Stomach smooth muscle (tissue), 2 donors: Measurements from ENCODE around the gene MBNL2.

ENCODE experiments used
- H3K27ac ChIP-seq: one replicate; pipeline ENCODE4 v1.7.0; 2013; ENCODE audit warnings: mild to moderate bottlenecking, low read length, inconsistent platforms
- H3K27me3 ChIP-seq, 2 donors: one replicate each; pipeline ENCODE4 v1.7.0; 2013; ENCODE audit warnings: low read length in 2 of 2; ENCODE audit not compliant: insufficient read depth in 2 of 2, control insufficient read depth in 1 of 2
- H3K36me3 ChIP-seq, 2 donors: one replicate each; pipeline ENCODE4 v1.7.0; 2013; ENCODE audit warnings: low read length in 2 of 2; ENCODE audit not compliant: control insufficient read depth in 2 of 2, insufficient read depth in 2 of 2
- H3K4me1 ChIP-seq: one replicate; pipeline ENCODE4 v1.7.0; 2013; ENCODE audit warnings: low read length; ENCODE audit not compliant: control insufficient read depth, insufficient read depth
- H3K4me3 ChIP-seq, 2 donors: one replicate each; pipeline ENCODE4 v1.7.0; 2013; ENCODE audit warnings: low read length in 2 of 2
- H3K9ac ChIP-seq, 2 donors: one replicate each; pipeline ENCODE4 v1.7.0; 2013; ENCODE audit warnings: low read length in 2 of 2, mild to moderate bottlenecking in 1 of 2
- H3K9me3 ChIP-seq, 2 donors: one replicate each; pipeline ENCODE4 v1.7.0; 2013; ENCODE audit warnings: low read length in 2 of 2; ENCODE audit not compliant: control insufficient read depth in 2 of 2
- donor health status: healthy.
- donor health status: Pancreatic carcinoma.

Gene MBNL2, protein sequence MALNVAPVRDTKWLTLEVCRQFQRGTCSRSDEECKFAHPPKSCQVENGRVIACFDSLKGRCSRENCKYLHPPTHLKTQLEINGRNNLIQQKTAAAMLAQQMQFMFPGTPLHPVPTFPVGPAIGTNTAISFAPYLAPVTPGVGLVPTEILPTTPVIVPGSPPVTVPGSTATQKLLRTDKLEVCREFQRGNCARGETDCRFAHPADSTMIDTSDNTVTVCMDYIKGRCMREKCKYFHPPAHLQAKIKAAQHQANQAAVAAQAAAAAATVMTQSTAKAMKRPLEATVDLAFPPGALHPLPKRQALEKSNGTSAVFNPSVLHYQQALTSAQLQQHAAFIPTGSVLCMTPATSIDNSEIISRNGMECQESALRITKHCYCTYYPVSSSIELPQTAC

DNA sequence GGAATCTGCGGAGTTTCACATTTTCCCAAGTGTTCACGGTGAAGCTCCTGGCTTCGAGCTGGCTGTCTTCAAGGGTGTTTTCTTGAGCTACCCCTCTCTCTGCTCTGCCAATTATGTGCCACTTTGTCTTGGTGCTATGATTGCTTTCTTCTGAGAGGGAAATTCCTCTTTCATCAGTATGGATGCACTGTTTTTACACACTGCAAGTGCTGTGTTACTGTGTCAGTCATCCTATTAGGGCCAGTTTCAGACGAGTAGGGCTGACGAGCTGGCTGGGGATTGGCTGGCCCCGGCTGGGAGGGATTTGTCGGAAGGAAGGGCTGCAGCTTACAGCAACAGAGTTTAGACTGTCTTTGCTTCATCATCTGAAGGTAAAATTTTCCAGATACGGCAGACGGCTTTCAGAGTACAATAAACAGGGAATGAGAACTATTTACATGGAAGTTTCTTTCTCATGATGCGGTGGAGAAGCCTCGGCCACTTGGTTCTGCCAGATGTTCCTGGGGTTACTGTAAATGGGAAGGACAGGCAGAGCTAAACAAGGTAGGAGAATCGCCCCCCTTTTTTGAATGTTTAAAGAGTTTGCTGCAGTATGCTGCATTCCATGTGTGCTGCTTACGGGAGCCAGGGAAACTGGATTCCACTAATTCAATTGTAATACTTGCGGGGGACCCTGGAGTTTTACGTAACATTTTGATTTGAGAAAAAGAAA lies at the start of gene MBNL2:
Gene MBNL2 (plus strand): TSS at position 345 of the 712 bp plus-strand sequence. CDS start 53,903 bp downstream, outside the sequence.
- no peaks in the 10 kb centered on the region for H3K36me3 ChIP-seq
- H3K4me1 ChIP-seq: peaks cover 18% of the 10 kb centered on the region
- H3K27ac ChIP-seq: peak within 1 kb of the TSS; percentile 89
- H3K9ac ChIP-seq: peak within 1 kb of the TSS; percentile 47 to 97
- peak within 1 kb of the TSS; percentile 83 for H3K4me3 ChIP-seq
- no peaks in the 10 kb centered on the region for H3K9me3 ChIP-seq
- no peaks in the 10 kb centered on the region for H3K27me3 ChIP-seq

DNA sequence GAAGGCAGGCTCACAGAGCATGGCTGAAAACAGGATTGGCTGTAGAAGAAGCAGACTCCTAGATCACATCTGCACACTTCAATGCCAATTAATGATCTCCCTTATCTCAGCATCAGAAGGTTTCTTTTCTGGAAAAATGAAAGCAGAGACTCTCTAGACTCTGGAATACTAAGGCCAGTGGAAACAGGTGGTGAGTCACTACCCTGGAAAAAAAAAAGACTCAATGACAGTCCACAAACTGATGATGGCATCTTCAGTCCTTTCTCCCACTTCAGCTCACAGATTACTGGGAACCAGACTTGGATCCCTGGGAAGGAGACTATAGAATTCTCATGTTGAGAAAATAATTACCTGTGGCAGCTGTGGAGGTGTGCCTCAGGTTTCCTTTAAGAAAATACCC lies 47.5 kb upstream of the MBNL2 start:
- Histone ChIP-seq H3K36me3 (no peaks in the 10 kb centered on the region), H3K27ac (no peak overlapping the region), H3K4me1 (no peaks in the 10 kb centered on the region), H3K4me3 (no peak overlapping the region), H3K9ac (no peak overlapping the region), H3K27me3 (no peaks in the 10 kb centered on the region), H3K9me3 (no peaks in the 10 kb centered on the region)

DNA sequence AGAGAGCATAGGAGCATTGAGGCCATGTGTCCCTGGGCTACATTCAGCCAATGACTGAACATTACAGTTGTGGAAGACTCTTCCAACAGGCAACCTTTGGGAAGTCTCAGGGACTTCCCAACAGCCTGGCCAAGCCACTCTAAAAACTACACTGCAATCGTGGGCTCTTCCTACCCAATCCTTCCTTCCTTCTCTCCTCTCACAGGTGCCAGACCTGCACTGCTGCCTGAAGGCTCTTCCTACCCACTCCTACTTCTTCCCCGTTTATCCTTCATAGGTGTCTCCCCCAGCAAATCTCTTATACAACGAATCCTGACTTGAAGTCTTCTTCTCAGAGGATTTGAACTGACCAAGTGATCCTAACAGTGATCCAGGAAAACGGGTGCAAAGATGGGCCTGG lies 47.1 kb upstream of the MBNL2 start:
- no peaks in the 10 kb centered on the region for H3K27me3 ChIP-seq
- H3K9ac ChIP-seq: no peak overlapping the region
- H3K36me3 ChIP-seq: no peaks in the 10 kb centered on the region
- no peak overlapping the region for H3K27ac ChIP-seq
- H3K4me1 ChIP-seq: no peaks in the 10 kb centered on the region
- no peak overlapping the region for H3K4me3 ChIP-seq
- no peaks in the 10 kb centered on the region for H3K9me3 ChIP-seq

DNA sequence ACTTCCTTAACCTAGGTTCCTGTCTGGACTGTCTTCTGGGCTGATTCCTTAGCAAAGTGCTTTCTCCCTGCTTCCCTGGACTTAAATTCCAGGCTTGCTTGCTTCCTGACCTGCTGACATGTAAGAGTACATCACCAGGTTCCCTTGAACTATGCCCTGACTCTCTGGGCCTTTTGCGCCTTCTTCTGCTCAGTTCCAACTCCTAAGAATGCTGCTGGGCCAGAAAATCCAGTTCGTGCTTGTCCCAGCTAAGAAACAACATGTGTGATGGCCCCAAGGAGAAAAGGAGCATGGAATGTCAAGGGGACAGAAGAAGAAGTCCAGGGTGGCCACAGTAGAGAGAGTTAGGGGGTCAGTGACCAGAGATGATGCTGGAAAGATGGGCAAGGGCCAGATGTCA lies 42.6 kb upstream of the MBNL2 start:
- no peaks in the 10 kb centered on the region for H3K36me3 ChIP-seq
- no peak overlapping the region for H3K4me3 ChIP-seq
- H3K4me1 ChIP-seq: no peaks in the 10 kb centered on the region
- H3K27ac ChIP-seq: no peak overlapping the region
- no peaks in the 10 kb centered on the region for H3K27me3 ChIP-seq
- H3K9me3 ChIP-seq: no peaks in the 10 kb centered on the region
- H3K9ac ChIP-seq: no peak overlapping the region

DNA sequence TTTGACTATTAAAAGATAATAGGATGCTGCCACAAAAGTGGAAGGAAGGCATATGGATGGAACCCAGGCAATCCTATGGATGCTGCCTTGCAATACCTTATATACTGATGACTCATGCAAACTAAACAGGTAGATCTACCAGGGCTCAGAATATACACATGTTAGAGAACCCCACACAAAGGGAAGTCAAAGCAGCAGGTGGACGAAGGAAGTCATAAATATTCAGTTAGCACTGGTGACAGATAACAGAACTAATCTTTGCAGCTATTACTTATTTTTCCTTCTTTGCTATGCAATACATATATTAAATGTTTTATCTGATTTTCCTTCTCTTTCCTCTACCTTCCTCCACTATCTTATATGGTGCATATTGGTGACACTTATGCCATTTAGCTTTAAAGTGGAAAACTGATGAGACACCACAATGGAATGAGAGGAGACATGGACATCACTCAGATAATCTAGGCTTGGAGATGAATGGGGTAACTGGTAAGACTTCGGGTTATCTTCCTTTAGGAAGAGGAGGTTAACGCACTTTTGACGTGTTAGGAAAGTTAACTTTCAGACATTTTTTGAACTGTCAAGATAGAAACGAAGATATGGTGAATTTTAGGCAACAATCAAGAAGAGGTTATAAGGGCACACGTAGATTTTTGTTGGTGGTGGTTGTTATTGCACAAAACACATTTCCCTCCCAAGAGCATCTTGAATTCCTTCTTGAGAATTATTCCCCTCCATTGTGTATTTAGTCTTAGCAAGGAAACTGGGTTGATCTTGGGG lies 39.8 kb upstream of the MBNL2 start:
- Histone ChIP-seq H3K4me1 (no peaks in the 10 kb centered on the region), H3K27ac (no peak overlapping the region), H3K9me3 (no peaks in the 10 kb centered on the region), H3K4me3 (no peak overlapping the region), H3K9ac (no peak overlapping the region), H3K36me3 (no peaks in the 10 kb centered on the region), H3K27me3 (no peaks in the 10 kb centered on the region)

DNA sequence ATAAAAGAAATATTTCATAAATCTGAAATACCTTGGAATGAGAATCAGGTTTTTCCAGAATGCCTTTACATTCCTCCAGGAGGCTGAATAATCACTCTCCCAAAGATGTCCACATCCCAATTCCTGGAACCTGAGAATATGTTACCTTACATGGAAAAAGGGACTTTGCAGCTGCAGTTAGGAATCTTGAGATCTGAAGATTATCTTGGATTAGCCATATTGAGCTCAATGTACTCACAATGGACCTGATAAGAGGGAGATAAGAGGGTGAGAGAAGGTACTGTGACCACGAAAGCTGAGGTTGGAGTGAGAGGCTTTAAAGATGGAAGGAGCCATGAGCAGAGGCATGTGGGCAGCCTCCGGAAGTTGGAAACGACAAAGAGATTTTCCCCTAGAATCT lies 36.8 kb upstream of the MBNL2 start:
- Histone ChIP-seq H3K9me3 (no peaks in the 10 kb centered on the region), H3K27me3 (no peaks in the 10 kb centered on the region), H3K4me3 (no peak overlapping the region), H3K4me1 (no peaks in the 10 kb centered on the region), H3K9ac (no peak overlapping the region), H3K27ac (no peak overlapping the region), H3K36me3 (no peaks in the 10 kb centered on the region)

DNA sequence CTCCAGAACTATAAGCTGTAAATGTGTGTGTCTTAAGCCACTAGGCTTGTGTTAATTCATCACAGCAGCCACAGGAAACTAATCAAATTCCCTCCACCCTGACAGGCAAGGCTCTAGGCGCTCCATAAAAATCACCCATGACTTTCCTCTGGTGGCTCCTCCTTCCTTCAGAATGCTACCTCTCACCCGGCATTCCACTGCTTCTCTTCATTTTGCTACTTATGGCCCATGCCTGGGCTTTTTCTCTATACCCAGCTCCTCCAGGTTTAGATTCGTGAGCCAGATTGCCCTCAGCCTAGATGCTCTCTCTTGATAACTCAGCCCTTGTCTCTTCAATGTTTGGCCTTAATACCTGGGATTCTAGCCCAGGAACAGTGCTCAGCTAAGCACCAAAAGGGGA lies 36.4 kb upstream of the MBNL2 start:
- Histone ChIP-seq H3K36me3 (no peaks in the 10 kb centered on the region), H3K9ac (no peak overlapping the region), H3K27me3 (no peaks in the 10 kb centered on the region), H3K4me3 (no peak overlapping the region), H3K27ac (no peak overlapping the region), H3K9me3 (no peaks in the 10 kb centered on the region), H3K4me1 (no peaks in the 10 kb centered on the region)

DNA sequence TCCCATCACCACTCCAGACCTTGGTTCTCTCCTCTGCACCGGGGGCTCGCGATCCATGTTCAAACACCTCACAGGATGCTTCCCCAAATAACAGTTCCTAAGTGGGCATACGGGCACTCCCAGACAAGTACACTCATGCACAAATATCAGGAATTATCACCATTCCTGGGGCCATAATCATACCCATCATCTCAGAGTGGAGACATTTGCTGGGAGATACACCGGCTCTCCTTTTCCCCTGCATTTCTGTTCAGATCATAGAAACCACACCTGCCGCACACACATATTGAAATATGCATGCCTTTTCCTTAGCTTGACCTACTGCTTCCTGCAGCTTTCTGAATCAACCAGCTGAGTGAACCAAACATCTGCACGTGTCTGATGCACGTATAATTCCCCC lies 33.9 kb upstream of the MBNL2 start:
- Histone ChIP-seq H3K4me3 (no peak overlapping the region), H3K9ac (no peak overlapping the region), H3K36me3 (no peaks in the 10 kb centered on the region), H3K27me3 (no peaks in the 10 kb centered on the region), H3K27ac (no peak overlapping the region), H3K4me1 (no peaks in the 10 kb centered on the region), H3K9me3 (no peaks in the 10 kb centered on the region)

DNA sequence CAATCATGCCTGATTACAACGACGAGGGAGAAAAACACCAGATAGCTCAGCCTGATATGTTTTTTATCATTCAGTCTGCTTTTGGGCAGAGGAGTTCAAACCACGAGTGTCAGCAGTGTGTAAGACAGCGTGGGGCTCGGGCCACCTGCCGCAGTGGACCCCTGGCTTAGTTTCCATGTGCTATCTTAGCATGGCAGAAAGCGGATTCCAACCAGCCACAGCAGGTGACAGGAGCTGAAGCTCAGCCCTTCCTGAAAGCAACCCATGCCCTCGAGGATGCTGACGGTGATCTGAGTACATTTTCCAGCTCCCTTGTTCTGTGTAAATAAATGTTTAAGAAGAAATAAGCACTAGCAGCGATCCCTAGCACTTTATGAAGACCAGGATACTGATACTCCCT lies 32.2 kb upstream of the MBNL2 start:
- H3K27me3 ChIP-seq: no peaks in the 10 kb centered on the region
- H3K27ac ChIP-seq: no peak overlapping the region
- no peaks in the 10 kb centered on the region for H3K36me3 ChIP-seq
- H3K4me1 ChIP-seq: no peaks in the 10 kb centered on the region
- no peak overlapping the region for H3K9ac ChIP-seq
- H3K9me3 ChIP-seq: no peaks in the 10 kb centered on the region
- H3K4me3 ChIP-seq: no peak overlapping the region

DNA sequence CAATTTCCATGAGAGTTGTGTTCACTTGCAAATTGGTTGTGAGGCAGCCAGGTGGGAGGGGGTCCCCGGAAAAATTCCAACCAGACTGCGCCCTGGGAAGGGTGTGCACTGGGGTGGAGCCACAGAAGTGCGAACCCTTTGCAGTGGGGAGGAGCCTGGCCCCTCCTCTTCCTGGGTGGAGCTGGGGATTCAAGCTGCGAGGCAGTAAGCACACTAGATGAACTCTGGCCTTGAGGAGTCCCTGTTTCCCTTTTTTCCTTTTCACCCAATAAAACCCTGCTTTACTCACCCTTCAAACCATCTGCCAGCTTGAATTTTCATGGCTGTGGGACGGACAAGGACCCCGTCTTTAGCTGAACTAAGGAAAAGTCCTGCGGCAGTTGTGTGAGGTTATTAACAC lies 31.0 kb upstream of the MBNL2 start:
- no peak overlapping the region for H3K27ac ChIP-seq
- H3K4me1 ChIP-seq: no peaks in the 10 kb centered on the region
- H3K36me3 ChIP-seq: no peaks in the 10 kb centered on the region
- H3K9ac ChIP-seq: no peak overlapping the region
- no peaks in the 10 kb centered on the region for H3K9me3 ChIP-seq
- H3K27me3 ChIP-seq: no peaks in the 10 kb centered on the region
- no peak overlapping the region for H3K4me3 ChIP-seq
